Measurements from ENCODE around the gene FBXL3. TPM values are rescaled to one million over a fixed set of nuclear protein-coding genes. Genes with fewer than 3 reads are reported as not detected.

Gene FBXL3
- total and polyA plus RNA-seq, 2 experiments from 2014 or later = 5.0 to 14.6 TPM

DNA sequence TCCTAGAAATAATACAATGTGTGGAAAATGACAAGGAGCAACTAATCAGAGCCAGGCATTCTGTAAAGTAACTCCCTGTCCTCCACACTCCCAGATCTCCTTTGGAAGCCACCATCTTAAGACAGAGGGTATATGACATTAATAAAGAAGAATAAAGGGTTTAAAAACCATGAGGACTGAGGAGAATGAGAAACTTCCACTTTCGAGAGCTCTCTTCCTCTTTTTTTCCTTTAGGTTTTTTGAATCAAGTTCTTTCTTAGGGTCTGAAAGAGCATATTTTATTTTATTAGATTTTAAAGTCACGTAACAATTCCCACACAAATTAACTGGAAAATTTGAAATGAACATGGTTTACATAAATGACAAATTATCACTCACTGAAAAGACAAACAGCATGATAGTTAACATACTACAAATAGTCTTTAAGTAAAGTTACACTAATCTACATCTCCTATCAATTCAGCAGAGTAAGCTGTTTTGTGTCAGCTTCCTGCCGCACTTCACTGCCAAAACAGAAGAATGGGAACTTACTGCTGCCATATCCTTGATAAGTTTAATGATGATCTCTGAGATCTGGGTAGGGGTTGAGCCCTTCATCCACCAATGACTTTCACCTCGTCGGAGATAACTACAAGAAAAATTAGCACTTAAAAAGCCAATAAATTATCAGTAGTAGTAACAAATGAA is 38.6 kb upstream of the FBXL3 start:
- Histone ChIP-seq H2AFZ (no peak overlapping the region), H3F3A (replicated peaks; ENCODE audit: low read depth) (no peaks in the 10 kb centered on the region), H3K79me2 (replicated peaks; ENCODE audit: insufficient read depth) (no peaks in the 10 kb centered on the region), H3K27ac (ENCODE audit: low read depth) (peak overlapping the region; percentile 34; the same call in 1 of the 2 replicates), H3K4me2 (no peak overlapping the region), H4K20me1 (replicated peaks; ENCODE audit: insufficient read depth) (no peaks in the 10 kb centered on the region), H3K4me1 (ENCODE audit: insufficient read depth) (no peaks in the 10 kb centered on the region), H3K9me2 (ENCODE audit: insufficient read depth) (no peaks in the 10 kb centered on the region), H3K27me3 (ENCODE audit: insufficient read depth) (no peaks in the 10 kb centered on the region), H3K4me3 (no peak overlapping the region), H3K36me3 (ENCODE audit: insufficient read depth) (peaks cover 10% of the 10 kb centered on the region; the same call in 1 of the 2 replicates)
- DNase-seq (ENCODE audit: low spot score) = no peak
- no peak for TF ChIP-seq CREB1 (CRISPR knock-in tag; IDR thresholded peaks at IDR 0.05; ENCODE audit: low read depth)
- TF ChIP-seq STAT1 (IDR thresholded peaks at IDR 0.05; ENCODE audit: unreplicated experiment) = no peak
- TF ChIP-seq, protein P1, sequence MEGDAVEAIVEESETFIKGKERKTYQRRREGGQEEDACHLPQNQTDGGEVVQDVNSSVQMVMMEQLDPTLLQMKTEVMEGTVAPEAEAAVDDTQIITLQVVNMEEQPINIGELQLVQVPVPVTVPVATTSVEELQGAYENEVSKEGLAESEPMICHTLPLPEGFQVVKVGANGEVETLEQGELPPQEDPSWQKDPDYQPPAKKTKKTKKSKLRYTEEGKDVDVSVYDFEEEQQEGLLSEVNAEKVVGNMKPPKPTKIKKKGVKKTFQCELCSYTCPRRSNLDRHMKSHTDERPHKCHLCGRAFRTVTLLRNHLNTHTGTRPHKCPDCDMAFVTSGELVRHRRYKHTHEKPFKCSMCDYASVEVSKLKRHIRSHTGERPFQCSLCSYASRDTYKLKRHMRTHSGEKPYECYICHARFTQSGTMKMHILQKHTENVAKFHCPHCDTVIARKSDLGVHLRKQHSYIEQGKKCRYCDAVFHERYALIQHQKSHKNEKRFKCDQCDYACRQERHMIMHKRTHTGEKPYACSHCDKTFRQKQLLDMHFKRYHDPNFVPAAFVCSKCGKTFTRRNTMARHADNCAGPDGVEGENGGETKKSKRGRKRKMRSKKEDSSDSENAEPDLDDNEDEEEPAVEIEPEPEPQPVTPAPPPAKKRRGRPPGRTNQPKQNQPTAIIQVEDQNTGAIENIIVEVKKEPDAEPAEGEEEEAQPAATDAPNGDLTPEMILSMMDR (conservative IDR thresholded peaks at IDR 0.05; ENCODE audit: low read depth in 2 of 2) = no peak
- TF ChIP-seq EZH2 (IDR thresholded peaks at IDR 0.05; ENCODE audit: low read depth, unreplicated experiment) = no peak
- TF ChIP-seq ZNF331 (CRISPR knock-in tag; IDR thresholded peaks at IDR 0.05; ENCODE audit: low read depth) = no peak
- TF ChIP-seq, protein P2, sequence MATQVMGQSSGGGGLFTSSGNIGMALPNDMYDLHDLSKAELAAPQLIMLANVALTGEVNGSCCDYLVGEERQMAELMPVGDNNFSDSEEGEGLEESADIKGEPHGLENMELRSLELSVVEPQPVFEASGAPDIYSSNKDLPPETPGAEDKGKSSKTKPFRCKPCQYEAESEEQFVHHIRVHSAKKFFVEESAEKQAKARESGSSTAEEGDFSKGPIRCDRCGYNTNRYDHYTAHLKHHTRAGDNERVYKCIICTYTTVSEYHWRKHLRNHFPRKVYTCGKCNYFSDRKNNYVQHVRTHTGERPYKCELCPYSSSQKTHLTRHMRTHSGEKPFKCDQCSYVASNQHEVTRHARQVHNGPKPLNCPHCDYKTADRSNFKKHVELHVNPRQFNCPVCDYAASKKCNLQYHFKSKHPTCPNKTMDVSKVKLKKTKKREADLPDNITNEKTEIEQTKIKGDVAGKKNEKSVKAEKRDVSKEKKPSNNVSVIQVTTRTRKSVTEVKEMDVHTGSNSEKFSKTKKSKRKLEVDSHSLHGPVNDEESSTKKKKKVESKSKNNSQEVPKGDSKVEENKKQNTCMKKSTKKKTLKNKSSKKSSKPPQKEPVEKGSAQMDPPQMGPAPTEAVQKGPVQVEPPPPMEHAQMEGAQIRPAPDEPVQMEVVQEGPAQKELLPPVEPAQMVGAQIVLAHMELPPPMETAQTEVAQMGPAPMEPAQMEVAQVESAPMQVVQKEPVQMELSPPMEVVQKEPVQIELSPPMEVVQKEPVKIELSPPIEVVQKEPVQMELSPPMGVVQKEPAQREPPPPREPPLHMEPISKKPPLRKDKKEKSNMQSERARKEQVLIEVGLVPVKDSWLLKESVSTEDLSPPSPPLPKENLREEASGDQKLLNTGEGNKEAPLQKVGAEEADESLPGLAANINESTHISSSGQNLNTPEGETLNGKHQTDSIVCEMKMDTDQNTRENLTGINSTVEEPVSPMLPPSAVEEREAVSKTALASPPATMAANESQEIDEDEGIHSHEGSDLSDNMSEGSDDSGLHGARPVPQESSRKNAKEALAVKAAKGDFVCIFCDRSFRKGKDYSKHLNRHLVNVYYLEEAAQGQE (IDR thresholded peaks at IDR 0.05; ENCODE audit: unreplicated experiment) = no peak
- TF ChIP-seq NANOG (IDR thresholded peaks at IDR 0.05; ENCODE audit: borderline replicate concordance) = no peak
- no peak for TF ChIP-seq JUNB (IDR thresholded peaks at IDR 0.05; ENCODE audit: unreplicated experiment)
- TF ChIP-seq ZNF114 (CRISPR knock-in tag; IDR thresholded peaks at IDR 0.05) = no peak
- TF ChIP-seq, protein P3, sequence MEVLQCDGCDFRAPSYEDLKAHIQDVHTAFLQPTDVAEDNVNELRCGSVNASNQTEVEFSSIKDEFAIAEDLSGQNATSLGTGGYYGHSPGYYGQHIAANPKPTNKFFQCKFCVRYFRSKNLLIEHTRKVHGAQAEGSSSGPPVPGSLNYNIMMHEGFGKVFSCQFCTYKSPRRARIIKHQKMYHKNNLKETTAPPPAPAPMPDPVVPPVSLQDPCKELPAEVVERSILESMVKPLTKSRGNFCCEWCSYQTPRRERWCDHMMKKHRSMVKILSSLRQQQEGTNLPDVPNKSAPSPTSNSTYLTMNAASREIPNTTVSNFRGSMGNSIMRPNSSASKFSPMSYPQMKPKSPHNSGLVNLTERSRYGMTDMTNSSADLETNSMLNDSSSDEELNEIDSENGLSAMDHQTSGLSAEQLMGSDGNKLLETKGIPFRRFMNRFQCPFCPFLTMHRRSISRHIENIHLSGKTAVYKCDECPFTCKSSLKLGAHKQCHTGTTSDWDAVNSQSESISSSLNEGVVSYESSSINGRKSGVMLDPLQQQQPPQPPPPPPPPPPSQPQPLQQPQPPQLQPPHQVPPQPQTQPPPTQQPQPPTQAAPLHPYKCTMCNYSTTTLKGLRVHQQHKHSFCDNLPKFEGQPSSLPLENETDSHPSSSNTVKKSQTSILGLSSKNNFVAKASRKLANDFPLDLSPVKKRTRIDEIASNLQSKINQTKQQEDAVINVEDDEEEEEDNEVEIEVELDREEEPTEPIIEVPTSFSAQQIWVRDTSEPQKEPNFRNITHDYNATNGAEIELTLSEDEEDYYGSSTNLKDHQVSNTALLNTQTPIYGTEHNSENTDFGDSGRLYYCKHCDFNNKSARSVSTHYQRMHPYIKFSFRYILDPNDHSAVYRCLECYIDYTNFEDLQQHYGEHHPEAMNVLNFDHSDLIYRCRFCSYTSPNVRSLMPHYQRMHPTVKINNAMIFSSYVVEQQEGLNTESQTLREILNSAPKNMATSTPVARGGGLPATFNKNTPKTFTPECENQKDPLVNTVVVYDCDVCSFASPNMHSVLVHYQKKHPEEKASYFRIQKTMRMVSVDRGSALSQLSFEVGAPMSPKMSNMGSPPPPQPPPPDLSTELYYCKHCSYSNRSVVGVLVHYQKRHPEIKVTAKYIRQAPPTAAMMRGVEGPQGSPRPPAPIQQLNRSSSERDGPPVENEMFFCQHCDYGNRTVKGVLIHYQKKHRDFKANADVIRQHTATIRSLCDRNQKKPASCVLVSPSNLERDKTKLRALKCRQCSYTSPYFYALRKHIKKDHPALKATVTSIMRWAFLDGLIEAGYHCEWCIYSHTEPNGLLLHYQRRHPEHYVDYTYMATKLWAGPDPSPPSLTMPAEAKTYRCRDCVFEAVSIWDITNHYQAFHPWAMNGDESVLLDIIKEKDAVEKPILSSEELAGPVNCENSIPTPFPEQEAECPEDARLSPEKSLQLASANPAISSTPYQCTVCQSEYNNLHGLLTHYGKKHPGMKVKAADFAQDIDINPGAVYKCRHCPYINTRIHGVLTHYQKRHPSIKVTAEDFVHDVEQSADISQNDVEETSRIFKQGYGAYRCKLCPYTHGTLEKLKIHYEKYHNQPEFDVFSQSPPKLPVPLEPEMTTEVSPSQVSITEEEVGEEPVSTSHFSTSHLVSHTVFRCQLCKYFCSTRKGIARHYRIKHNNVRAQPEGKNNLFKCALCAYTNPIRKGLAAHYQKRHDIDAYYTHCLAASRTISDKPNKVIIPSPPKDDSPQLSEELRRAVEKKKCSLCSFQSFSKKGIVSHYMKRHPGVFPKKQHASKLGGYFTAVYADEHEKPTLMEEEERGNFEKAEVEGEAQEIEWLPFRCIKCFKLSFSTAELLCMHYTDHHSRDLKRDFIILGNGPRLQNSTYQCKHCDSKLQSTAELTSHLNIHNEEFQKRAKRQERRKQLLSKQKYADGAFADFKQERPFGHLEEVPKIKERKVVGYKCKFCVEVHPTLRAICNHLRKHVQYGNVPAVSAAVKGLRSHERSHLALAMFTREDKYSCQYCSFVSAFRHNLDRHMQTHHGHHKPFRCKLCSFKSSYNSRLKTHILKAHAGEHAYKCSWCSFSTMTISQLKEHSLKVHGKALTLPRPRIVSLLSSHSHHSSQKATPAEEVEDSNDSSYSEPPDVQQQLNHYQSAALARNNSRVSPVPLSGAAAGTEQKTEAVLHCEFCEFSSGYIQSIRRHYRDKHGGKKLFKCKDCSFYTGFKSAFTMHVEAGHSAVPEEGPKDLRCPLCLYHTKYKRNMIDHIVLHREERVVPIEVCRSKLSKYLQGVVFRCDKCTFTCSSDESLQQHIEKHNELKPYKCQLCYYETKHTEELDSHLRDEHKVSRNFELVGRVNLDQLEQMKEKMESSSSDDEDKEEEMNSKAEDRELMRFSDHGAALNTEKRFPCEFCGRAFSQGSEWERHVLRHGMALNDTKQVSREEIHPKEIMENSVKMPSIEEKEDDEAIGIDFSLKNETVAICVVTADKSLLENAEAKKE (CRISPR knock-in tag; IDR thresholded peaks at IDR 0.05) = no peak
- TF ChIP-seq POLR2AphosphoS5 (IDR thresholded peaks at IDR 0.05; ENCODE audit: low read depth) = no peak
- TF ChIP-seq, protein P4, sequence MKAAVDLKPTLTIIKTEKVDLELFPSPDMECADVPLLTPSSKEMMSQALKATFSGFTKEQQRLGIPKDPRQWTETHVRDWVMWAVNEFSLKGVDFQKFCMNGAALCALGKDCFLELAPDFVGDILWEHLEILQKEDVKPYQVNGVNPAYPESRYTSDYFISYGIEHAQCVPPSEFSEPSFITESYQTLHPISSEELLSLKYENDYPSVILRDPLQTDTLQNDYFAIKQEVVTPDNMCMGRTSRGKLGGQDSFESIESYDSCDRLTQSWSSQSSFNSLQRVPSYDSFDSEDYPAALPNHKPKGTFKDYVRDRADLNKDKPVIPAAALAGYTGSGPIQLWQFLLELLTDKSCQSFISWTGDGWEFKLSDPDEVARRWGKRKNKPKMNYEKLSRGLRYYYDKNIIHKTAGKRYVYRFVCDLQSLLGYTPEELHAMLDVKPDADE (IDR thresholded peaks at IDR 0.05) = no peak
- no peak for TF ChIP-seq EZH2phosphoT487 (IDR thresholded peaks at IDR 0.05; ENCODE audit: unreplicated experiment)
- peaks cover 21% of the 10 kb centered on the region; the same call in 2 of the 3 replicates for H3K36me3 Mint-ChIP-seq (ENCODE audit: low read depth)
- H3K4me1 Mint-ChIP-seq = no peaks in the 10 kb centered on the region
- no peak overlapping the region for H3K4me3 Mint-ChIP-seq
- H3K27ac Mint-ChIP-seq = peak overlapping the region; percentile 33; the same call in 1 of the 2 replicates
- ATAC-seq = no peak
- H3K9me3 Mint-ChIP-seq = no peaks in the 10 kb centered on the region
- H3K27me3 Mint-ChIP-seq (ENCODE audit: insufficient read depth, low read depth, poor library complexity) = no peaks in the 10 kb centered on the region
